ENCODE measurements around the gene ITK. TPM values are rescaled to one million over a fixed set of nuclear protein-coding genes. Genes with fewer than 3 reads are reported as not detected.

ITK gene
- total and polyA plus RNA-seq, 2 experiments from 2014 or later, result 0.08 TPM; not detected in 1

DNA sequence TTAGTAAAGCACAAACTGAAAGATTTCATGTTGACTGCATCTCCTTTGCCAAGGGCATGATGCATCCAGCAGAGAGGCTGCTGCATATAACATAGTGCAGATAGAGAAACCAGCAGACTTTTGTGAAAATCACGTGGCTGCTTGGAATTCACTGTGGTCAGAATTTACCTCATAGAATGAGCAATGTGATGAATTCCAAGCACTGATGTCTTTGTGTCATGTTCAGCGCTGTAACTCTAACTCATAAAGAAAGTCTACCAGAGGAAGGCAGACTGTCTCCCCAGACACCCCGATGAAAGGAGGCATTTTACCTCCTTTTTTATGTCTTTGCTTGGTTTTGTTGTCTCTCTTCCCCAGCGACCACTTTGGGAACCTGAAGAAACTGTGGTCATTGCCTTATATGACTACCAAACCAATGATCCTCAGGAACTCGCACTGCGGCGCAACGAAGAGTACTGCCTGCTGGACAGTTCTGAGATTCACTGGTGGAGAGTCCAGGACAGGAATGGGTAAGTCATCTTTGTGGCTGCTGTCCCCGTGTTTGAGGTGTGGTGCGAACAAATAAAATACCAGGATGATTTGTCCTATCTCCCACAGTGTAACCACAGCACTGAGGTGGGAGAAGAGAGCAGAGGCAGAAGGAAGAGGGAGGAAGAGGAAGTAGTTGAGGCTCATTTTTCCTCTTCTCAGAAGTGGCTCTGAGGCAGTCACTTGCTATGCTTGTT lies 42.0 kb downstream of the ITK start (continued):
- TF ChIP-seq, protein P1, sequence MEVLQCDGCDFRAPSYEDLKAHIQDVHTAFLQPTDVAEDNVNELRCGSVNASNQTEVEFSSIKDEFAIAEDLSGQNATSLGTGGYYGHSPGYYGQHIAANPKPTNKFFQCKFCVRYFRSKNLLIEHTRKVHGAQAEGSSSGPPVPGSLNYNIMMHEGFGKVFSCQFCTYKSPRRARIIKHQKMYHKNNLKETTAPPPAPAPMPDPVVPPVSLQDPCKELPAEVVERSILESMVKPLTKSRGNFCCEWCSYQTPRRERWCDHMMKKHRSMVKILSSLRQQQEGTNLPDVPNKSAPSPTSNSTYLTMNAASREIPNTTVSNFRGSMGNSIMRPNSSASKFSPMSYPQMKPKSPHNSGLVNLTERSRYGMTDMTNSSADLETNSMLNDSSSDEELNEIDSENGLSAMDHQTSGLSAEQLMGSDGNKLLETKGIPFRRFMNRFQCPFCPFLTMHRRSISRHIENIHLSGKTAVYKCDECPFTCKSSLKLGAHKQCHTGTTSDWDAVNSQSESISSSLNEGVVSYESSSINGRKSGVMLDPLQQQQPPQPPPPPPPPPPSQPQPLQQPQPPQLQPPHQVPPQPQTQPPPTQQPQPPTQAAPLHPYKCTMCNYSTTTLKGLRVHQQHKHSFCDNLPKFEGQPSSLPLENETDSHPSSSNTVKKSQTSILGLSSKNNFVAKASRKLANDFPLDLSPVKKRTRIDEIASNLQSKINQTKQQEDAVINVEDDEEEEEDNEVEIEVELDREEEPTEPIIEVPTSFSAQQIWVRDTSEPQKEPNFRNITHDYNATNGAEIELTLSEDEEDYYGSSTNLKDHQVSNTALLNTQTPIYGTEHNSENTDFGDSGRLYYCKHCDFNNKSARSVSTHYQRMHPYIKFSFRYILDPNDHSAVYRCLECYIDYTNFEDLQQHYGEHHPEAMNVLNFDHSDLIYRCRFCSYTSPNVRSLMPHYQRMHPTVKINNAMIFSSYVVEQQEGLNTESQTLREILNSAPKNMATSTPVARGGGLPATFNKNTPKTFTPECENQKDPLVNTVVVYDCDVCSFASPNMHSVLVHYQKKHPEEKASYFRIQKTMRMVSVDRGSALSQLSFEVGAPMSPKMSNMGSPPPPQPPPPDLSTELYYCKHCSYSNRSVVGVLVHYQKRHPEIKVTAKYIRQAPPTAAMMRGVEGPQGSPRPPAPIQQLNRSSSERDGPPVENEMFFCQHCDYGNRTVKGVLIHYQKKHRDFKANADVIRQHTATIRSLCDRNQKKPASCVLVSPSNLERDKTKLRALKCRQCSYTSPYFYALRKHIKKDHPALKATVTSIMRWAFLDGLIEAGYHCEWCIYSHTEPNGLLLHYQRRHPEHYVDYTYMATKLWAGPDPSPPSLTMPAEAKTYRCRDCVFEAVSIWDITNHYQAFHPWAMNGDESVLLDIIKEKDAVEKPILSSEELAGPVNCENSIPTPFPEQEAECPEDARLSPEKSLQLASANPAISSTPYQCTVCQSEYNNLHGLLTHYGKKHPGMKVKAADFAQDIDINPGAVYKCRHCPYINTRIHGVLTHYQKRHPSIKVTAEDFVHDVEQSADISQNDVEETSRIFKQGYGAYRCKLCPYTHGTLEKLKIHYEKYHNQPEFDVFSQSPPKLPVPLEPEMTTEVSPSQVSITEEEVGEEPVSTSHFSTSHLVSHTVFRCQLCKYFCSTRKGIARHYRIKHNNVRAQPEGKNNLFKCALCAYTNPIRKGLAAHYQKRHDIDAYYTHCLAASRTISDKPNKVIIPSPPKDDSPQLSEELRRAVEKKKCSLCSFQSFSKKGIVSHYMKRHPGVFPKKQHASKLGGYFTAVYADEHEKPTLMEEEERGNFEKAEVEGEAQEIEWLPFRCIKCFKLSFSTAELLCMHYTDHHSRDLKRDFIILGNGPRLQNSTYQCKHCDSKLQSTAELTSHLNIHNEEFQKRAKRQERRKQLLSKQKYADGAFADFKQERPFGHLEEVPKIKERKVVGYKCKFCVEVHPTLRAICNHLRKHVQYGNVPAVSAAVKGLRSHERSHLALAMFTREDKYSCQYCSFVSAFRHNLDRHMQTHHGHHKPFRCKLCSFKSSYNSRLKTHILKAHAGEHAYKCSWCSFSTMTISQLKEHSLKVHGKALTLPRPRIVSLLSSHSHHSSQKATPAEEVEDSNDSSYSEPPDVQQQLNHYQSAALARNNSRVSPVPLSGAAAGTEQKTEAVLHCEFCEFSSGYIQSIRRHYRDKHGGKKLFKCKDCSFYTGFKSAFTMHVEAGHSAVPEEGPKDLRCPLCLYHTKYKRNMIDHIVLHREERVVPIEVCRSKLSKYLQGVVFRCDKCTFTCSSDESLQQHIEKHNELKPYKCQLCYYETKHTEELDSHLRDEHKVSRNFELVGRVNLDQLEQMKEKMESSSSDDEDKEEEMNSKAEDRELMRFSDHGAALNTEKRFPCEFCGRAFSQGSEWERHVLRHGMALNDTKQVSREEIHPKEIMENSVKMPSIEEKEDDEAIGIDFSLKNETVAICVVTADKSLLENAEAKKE (CRISPR knock-in tag; IDR thresholded peaks at IDR 0.05), result no peak
- no peak for TF ChIP-seq ZNF331 (CRISPR knock-in tag; IDR thresholded peaks at IDR 0.05; ENCODE audit: low read depth)
- TF ChIP-seq, protein P2, sequence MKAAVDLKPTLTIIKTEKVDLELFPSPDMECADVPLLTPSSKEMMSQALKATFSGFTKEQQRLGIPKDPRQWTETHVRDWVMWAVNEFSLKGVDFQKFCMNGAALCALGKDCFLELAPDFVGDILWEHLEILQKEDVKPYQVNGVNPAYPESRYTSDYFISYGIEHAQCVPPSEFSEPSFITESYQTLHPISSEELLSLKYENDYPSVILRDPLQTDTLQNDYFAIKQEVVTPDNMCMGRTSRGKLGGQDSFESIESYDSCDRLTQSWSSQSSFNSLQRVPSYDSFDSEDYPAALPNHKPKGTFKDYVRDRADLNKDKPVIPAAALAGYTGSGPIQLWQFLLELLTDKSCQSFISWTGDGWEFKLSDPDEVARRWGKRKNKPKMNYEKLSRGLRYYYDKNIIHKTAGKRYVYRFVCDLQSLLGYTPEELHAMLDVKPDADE (IDR thresholded peaks at IDR 0.05), result no peak
- no peak for TF ChIP-seq ZNF114 (CRISPR knock-in tag; IDR thresholded peaks at IDR 0.05)
- no peak for TF ChIP-seq EZH2phosphoT487 (IDR thresholded peaks at IDR 0.05; ENCODE audit: unreplicated experiment)
- no peak for TF ChIP-seq NANOG (IDR thresholded peaks at IDR 0.05; ENCODE audit: borderline replicate concordance)
- TF ChIP-seq JUNB (IDR thresholded peaks at IDR 0.05; ENCODE audit: unreplicated experiment), result no peak
- no peak for TF ChIP-seq POLR2AphosphoS5 (IDR thresholded peaks at IDR 0.05; ENCODE audit: low read depth)
- TF ChIP-seq EZH2 (IDR thresholded peaks at IDR 0.05; ENCODE audit: low read depth, unreplicated experiment), result no peak
- TF ChIP-seq, protein P3, sequence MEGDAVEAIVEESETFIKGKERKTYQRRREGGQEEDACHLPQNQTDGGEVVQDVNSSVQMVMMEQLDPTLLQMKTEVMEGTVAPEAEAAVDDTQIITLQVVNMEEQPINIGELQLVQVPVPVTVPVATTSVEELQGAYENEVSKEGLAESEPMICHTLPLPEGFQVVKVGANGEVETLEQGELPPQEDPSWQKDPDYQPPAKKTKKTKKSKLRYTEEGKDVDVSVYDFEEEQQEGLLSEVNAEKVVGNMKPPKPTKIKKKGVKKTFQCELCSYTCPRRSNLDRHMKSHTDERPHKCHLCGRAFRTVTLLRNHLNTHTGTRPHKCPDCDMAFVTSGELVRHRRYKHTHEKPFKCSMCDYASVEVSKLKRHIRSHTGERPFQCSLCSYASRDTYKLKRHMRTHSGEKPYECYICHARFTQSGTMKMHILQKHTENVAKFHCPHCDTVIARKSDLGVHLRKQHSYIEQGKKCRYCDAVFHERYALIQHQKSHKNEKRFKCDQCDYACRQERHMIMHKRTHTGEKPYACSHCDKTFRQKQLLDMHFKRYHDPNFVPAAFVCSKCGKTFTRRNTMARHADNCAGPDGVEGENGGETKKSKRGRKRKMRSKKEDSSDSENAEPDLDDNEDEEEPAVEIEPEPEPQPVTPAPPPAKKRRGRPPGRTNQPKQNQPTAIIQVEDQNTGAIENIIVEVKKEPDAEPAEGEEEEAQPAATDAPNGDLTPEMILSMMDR (conservative IDR thresholded peaks at IDR 0.05; ENCODE audit: low read depth in 2 of 2), result no peak
